HG03354 (cell line): ENCODE measurements around the gene RSU1.

Experiments
- ATAC-seq: cut with Tn5 transposase; IDR thresholded peaks from one replicate; pipeline ENCODE4 v1.9.1; 2021; ENCODE audit warnings: mild to moderate bottlenecking; ENCODE audit not compliant: unreplicated experiment, poor library complexity, severe bottlenecking

Gene RSU1

GRCh38 chr10:16565604-16566003 lies 251.6 kb downstream of the RSU1 start:
- no peak for ATAC-seq

- ATAC-seq = no peak
These were observed 254.3 kb downstream of the RSU1 start for GRCh38 chr10:16562891-16563290.

GRCh38 chr10:16559236-16559773 lies 257.9 kb downstream of the RSU1 start:
- no peak for ATAC-seq

- ATAC-seq = no peak
These were observed 269.3 kb downstream of the RSU1 start for GRCh38 chr10:16547973-16548372.

- ATAC-seq = peak; percentile 78
These were observed 272.0 kb downstream of the RSU1 start for GRCh38 chr10:16545116-16545736.

GRCh38 chr10:16544591-16544990 lies 272.6 kb downstream of the RSU1 start:
- no peak for ATAC-seq

GRCh38 chr10:16544099-16544498 lies 273.1 kb downstream of the RSU1 start:
- ATAC-seq = no peak
